GM20431 (cell line): ENCODE measurements around the gene NTNG2.
"Not testable (repeated sequence)": the region's sequence is repeated elsewhere in the genome, so short reads cannot be mapped to it uniquely, and the experiment has no call there.

ENCODE experiments used
- in situ Hi-C: fragments of 300-500 bp; cut with MseI, MboI; formaldehyde crosslinking; loops from one replicate; pipeline ENCODE4 v1.15.0; 2020; ENCODE audit warnings: low sequenced_read_pairs; ENCODE audit not compliant: unreplicated experiment

NTNG2 gene, protein sequence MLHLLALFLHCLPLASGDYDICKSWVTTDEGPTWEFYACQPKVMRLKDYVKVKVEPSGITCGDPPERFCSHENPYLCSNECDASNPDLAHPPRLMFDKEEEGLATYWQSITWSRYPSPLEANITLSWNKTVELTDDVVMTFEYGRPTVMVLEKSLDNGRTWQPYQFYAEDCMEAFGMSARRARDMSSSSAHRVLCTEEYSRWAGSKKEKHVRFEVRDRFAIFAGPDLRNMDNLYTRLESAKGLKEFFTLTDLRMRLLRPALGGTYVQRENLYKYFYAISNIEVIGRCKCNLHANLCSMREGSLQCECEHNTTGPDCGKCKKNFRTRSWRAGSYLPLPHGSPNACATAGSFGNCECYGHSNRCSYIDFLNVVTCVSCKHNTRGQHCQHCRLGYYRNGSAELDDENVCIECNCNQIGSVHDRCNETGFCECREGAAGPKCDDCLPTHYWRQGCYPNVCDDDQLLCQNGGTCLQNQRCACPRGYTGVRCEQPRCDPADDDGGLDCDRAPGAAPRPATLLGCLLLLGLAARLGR

DNA sequence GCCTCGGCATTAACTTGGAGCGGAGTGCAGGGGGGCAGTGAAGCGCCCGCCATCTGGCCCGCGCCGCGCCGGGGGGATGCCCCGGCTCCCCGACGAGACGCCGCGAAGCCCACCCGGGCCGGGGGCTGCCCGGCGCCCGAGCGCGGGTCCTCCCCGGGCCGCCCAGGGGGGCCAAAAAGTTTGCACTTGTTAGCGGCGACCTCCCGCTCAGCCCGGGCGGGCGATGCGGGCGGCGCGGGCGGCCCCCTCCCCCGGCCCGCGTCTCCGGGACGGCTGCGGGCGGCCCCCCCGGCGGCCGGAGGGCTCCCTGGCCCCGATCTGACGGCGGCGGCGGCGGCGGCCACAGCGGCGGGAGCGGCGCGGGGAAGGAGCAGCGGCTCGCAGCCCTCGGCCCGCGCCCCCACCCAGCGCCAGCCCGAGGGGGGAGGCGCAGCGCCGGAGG is at the start of gene NTNG2:
Gene NTNG2, plus strand, starts transcription at position 316 of the 442 bp plus-strand sequence. CDS start 4,774 bp downstream, outside the sequence.
- in situ Hi-C loops = loop anchor here (25.0 kb wide), 1 partner anchor 399 kb away; no protein-coding TSS in a partner anchor

DNA sequence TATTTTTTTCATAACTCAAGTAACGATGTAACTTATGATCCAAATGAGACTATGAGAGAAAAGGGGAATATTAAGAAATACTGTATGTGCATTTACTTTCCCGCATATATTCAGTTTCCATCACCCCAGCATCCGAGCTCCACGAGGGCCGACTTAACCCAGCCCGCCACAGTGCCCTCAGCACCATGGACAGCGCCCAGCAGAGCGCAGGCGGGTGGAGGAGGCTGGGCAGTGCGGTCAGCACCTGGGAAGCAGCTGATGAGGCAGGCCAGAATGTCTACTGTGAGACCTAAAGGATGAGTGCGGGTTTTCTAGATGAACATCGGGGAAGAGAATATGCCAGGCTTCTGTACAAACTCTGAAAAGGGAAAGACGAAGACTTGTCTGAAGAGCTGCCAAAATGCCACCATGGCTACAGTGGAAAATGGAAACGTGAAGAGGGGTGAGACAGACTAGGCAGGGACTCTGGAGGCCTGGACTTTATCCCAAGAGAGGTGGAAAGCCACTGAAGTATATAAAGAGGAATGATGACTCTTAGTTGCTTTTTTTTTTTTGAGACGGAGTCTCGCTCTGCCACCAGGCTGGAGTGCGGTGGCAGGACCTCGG is 47.7 kb upstream of the NTNG2 start:
- in situ Hi-C loops = no loop called here

DNA sequence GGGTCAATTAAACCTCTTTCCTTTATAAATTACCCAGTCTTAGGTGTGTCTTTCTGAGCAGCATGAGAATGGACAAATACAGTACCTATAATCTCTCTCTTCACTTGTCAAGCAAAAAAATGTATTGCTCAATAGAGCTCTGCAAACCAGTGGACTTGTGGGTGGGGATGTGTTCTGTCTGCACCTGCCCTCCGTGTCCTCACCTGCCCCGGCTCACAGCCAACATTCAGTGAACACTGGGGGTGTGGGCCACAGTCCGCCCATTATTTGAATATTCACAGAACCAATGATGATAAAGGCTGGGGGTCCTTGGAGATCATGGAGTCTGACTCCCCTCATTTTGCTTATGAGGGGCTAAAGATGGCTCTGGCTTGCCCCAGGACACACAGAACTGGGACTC is 45.3 kb upstream of the NTNG2 start:
- in situ Hi-C loops = no loop called here

DNA sequence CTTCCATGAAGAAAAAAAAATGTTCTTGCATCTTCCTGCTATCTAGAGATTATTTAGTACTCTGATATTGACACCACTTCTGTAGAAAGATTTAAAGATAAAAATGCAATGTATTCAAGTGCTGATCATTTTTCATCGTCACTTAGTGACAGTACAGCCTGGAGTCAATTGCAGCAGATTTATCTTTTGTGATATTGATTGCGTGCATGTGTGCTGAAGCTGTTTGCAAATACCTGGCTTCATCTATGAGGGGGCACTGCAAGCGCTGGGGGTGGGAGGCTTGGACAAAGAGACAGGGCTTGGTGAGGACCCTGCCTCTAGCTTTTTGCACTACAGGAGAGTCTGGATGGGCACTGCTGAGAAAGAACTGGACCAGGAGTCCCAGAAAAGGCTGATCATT is 44.2 kb upstream of the NTNG2 start:
- in situ Hi-C loops = no loop called here

DNA sequence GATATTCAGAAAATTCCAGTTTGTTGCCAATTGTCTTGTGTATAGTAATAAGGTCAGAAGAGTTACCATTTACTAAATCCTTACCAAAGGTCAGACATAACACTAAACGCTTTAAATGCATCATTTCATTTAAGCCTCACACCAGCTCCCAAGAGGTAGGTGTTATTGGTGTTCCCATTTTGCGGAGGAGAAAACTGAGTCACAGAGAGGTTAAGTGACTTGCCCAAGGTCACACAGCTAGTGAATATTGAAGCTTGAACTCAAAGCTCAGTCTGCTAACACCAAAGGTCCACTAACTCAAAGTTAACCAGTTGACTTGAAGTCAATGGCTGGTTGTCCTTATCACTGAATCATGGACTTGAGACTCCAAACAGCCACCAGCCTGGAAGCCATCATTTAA is 40.8 kb upstream of the NTNG2 start:
- in situ Hi-C loops = no loop called here

DNA sequence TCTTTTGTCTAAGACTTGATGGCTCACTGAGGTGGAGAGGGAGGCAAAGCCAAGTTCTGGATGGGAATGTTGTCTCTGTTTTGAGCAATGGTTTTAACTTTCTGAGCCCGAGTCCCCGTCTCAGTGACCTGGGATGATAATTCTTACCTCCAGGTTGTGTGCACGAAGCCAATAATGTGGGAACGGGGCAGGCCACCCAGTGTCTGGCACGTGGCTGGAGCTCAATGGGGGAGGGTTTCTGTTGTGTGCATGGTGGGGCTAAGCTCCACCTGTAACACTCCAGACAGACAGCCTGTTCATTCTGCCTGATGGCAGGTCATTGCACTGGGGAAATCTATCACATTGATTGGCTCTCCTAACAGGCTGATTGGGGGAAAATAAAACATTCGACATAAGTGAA is 37.1 kb upstream of the NTNG2 start:
- in situ Hi-C loops = no loop called here

DNA sequence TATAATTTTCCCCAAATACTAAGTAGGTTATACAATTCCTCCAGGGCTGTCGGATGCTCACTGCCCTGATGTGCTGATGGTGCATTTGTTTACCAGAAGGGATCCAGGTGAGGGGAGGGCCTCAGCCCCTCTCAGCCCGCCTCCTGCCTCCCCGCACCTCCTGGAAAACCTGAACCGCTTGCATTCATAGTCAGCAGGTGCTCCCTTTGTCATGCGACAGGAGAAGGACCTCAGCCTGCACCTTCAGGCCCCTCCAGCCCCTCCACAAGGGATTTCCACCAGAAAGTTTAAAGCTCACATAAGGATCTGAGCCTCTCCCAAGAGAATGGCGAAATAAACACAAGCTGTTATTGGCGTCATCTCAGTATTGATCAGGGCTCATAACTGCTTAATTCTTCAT is 36.5 kb upstream of the NTNG2 start:
- in situ Hi-C loops = no loop called here

DNA sequence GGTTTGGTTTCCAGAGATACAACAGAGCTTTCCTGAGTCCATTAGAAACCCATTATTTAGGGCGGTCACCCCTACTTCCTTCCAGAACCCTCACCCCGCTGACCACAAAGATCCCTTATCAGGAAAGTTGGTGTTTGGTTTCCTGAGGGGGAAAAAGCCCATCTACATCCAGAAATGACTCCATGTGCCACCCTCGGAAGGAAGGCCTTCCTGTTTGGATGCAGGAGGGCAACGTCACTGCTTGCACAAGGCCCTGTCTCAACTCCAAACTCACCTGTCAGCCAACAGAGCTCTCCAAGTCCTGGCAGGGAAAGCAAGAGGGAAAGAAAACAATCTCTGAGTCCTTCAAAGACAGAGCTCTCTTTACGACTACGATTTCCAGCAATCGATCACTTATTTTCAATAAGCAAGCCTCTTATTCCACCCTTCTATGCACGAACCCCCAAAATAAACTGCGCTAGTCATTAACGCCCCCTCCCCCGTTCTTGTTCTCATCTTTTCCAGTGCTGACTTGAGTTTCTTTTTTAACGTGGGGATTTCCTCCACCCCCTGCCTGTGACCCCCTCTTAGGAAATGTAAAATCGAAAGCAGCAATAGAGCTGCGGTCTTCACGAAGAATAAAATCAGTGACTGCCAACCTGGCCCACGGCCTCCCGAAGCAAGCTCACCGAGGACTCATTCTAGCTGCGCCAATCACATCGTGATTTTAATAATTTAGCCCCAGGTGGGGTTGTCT is 35.7 kb upstream of the NTNG2 start:
- in situ Hi-C loops = no loop called here

DNA sequence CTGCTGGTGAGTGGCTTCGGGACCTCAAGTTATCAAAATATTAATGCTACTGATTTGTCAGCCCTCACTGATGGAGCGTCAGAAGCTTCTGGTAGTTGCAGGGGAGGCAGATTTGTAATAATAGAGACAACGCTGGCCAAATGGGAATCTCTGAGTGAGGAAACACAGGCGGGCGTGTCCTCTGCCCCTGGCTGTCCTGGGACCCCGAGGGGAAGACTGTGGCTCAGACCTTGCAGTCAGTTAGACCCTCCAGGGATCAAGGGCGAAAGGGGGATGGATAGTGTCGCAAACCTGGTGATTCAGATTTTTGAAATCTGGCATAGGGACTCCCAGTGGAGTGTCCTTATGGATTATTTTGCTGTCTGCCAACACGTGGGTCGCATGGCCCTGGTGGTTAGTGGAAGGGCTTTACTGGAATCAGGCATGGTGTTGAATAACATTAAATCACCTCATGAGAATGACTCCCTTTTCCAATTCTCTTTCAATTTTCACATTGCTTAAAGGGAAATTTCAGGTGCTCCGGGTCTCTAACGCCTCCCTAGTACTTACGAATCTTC is 35.1 kb upstream of the NTNG2 start:
- in situ Hi-C loops = no loop called here

DNA sequence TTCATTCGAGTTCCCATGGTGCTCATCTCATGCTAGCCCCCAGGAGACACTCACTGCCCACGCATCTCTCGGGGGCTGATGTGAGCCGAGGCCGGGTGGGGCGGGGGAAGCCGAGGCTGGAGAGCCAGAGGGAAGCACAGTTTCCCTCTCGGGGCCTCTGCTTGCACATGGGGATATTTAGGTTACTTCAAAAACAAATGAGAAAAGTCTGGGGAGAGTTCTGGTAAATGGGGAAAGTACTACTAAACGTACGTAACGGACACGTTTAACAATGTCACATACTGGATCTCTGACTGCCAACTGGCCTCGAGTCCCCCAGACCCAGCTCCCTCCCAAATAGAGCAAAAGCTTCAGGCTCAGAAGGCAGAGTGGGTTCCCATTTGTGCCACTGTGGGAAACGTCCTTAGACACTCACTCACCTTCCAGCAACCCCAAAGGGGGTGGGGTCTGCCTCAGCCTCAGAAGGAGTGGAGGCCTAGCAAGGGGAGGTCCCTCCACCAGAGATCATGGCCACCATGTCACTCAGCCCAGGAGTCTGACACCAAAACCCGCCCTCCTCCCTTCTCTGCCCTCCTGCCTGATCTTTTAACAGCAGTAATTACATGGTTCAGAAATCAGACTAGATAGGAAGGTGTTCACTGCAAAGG is 33.8 kb upstream of the NTNG2 start:
- in situ Hi-C loops = no loop called here

DNA sequence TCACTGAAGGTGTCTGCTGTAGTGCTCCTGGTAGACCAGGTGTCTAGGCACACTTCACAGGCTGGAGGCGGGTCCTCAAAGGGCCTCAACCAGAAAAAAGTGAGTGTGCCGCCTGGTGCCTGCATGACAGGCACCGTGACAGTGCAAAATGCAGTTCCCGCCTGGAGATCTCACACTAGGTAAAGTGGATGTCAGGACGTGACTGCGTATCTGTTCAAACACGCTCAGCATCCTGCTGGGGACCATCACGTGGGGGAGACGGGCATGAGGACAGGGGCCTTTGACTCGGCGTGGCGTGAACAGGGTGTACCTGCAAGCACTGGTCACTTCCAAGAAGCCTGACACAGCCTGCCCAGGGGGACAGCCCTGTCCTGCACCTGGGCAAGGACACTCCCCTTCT is 32.3 kb upstream of the NTNG2 start:
- in situ Hi-C loops = no loop called here

DNA sequence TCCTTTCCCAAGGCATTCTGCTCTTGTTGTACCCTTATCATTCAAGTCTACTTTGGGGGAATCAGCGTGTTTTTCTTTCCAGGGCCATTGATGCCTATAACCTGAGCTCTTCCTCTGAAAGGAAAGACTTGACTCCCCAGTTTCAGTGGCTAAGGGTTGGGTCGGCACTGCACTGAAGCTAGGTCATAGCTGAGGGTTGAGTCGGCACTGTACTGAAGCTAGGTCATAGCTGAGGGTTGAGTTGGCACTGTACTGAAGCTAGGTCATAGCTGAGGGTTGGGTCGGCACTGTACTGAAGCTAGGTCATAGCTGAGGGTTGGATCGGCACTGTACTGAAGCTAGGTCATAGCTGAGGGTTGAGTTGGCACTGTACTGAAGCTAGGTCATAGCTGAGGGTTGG is 27.8 kb upstream of the NTNG2 start:
- in situ Hi-C loops = not testable (repeated sequence)

DNA sequence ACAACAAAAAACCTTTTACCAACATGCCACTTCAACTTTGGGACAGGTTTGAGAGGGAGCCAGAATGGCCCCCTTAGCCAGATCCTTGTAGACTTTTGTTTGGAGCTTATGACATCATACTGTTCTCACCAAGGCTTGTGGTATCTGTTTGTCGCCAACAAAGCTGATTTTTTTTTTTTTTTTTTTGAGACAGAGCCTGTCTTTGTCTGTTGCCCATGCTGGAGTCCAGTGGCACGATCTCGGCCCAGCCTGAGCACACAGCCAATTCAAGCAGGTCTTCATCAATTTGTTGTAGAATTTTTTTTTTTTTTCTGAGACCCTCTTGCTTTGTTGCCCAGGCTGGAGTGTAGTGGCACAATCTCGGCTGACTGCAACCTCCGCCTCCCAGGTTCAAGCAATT is 26.4 kb upstream of the NTNG2 start:
- in situ Hi-C loops = no loop called here

DNA sequence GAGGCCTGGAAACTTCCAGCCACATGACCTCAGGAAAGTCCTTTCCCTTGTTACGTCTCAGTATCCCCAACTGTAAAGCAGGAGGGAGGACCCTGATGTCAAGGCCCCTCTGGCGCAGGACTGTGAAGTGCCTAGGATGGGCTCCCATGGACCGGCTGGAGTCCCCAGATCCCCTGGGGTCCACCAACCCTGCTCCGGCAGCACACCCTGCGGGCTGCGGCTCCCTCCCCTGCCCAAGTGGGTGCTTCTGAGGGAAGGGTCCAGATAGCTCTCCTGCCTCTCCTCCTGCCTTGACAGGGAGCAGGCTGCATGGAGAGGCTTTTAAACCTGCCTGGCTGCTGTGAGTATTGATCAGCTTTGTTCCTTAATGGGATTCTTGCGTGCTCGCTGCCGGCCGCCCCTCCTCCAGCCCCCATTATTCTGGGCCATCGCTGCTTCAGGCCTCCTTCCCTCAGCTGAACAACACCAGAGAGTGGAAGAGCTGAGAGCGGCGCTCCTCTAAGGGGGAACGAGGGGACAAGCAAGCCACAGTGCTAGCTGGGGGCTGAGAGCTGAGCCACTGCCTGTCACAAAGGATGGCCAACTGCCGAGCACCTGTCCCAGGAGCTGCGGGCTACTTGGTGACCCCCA is 25.6 kb upstream of the NTNG2 start:
- in situ Hi-C loops = no loop called here

DNA sequence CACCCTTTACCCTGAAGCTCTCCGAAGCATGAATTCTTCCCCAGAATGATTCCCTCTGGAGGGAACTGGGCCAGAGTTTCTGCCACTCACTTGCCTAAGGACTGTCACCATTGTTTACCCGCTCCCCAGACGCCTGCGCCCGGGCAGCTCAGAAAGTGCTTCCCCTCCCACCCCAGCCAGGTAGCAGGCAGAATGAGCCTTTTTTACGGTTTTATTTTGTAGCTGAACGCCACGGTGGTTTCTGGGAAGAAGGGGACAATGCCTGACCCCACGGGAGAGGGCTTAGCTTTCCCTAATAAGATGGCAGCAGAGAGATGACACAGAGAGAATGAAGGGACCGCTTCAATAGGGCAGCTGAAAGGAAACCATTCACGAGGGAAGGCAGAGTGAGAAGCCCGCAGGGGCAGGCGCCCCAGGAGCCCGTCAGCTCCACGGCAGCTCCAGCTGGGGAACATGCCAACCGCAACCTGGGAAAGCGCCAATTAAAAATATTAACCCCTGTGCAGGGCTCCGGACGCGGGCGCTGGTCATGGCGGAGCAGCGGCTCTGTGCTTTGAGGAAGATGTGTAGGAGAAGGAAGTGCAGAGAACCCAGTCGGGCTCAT is 20.4 kb upstream of the NTNG2 start:
- in situ Hi-C loops = no loop called here

DNA sequence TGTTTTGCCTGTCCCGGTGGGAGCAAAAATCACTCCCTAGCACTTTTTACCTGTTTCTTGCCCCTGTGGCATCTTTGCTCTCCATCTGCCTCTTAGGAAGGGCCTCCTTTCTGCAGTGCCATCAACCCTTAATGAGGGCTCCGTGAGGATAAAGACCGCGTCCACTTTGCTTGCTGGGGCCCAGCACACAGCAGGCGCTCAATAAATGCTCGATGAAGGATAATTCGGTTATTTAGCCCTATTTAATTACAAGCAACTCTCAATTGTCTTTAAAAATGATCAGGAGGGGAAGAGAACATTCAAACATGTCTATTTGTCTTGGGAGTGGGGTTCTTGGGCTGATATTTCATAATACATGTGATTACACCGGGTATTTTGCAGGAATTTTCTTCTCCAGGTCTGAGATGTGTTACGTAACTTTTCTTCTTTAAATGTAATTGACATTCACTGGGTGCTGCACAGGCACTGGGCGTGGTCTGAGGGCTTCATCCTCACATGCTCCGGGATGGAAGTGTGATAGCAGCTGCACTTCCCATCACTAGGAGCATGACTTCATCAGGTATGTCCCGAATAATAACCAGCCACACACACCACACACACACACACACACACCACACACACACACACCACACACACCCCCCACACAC is 19.8 kb upstream of the NTNG2 start:
- in situ Hi-C loops = no loop called here

DNA sequence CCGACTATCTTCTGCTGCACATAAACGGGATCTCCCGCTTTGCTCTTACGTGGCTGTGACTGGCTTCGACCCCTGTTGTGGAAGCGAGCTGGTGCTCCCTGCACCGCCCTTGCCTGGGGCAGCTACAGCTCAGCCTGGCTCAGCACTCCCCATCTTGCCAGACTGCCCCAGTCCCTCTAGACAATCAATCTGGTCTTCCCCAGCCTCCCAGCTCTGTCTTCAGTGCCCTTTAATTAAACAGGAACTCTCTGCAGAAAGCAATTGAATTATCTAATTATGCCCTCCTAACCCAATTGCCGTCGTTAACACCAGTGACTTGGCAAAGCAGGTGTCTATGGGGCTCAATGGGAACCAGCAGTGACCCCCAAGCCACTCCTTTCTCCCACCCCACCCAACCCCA is 18.9 kb upstream of the NTNG2 start:
- in situ Hi-C loops = no loop called here

DNA sequence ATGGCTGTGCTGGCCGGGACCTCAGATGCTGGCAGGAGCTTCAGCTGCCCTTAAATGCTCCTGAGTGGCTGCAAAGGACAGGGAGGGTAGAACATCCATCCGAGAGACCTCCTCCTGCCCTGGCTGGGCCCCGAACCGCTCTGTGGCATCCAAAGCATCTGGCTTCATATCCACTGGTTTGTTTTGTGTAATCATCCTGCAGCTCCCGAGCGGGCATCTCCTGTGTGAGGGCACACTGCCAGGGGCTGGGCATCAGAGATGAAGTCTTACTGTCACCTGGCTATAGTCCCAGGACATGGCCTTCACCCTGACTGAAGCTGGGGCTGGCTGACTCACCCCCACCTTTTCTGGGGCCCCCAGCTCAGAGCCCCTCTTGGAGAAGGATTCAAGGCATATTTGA is 18.5 kb upstream of the NTNG2 start:
- in situ Hi-C loops = no loop called here
